GM19239 (cell line): ENCODE measurements around the gene SLC9A8.
"Not testable (repeated sequence)": the region's sequence is repeated elsewhere in the genome, so short reads cannot be mapped to it uniquely, and the experiment has no call there.

ENCODE experiments used
- DNase-seq: peaks from one replicate; pipeline ENCODE4 v3.0.0; 2011; ENCODE audit warnings: low spot score; ENCODE audit not compliant: insufficient read length
- FAIRE-seq: peaks from 2 replicates; lab custom pipeline; 2011; peaks lifted over from hg19 to GRCh38; lab: Jason Lieb, UNC

SLC9A8 gene, protein sequence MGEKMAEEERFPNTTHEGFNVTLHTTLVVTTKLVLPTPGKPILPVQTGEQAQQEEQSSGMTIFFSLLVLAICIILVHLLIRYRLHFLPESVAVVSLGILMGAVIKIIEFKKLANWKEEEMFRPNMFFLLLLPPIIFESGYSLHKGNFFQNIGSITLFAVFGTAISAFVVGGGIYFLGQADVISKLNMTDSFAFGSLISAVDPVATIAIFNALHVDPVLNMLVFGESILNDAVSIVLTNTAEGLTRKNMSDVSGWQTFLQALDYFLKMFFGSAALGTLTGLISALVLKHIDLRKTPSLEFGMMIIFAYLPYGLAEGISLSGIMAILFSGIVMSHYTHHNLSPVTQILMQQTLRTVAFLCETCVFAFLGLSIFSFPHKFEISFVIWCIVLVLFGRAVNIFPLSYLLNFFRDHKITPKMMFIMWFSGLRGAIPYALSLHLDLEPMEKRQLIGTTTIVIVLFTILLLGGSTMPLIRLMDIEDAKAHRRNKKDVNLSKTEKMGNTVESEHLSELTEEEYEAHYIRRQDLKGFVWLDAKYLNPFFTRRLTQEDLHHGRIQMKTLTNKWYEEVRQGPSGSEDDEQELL

DNA sequence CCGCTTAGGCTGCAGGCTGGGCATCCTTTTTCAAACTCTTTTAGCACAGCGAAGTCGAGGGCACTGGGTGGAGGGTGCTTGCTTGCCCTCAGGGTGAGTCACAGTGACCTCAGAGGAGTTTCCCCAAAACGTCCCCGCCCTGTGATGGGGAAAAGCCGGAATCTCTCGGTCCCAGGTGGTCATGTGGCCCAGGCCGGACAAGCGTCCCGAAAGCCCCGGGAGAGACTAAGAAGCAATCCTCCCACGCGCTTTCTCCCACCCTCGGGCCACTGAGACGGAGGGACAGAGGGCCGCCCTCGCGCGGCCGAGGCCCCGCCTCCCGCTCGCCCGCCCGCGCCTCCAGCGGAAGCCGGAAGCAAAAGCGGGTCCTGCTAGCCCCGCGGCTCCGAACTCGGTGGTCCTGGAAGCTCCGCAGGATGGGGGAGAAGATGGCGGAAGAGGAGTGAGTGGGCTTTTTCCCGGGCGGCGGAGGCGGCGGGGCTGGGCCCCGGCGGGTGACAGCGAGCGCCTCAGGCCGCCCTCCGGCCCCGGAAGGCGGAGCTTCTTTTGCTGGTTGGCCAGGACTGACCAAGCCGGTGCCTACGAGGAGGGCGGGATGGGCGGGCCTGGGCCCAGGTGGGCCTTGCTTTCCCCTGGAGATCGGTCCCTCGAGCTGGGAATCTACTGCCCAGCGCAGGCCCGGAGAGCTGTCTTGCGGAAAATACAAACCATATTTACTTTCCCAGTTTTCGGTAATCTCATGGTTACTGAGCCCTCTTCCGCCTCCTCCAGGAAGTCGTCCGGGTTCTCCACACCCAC lies at the start of gene SLC9A8:
SLC9A8 (plus strand) TSS at position 322 of the 798 bp plus-strand sequence; CDS start at position 417, 95 bp downstream.
- DNase-seq (peak; percentile 67), FAIRE-seq (peak; percentile 86)

- FAIRE-seq (no peak), DNase-seq (no peak)
Measured at GRCh38 chr20:49762940-49763766, 49.5 kb upstream of the SLC9A8 start.

- FAIRE-seq (no peak), DNase-seq (no peak)
Measured at GRCh38 chr20:49765413-49765736, 47.3 kb upstream of the SLC9A8 start.

DNA sequence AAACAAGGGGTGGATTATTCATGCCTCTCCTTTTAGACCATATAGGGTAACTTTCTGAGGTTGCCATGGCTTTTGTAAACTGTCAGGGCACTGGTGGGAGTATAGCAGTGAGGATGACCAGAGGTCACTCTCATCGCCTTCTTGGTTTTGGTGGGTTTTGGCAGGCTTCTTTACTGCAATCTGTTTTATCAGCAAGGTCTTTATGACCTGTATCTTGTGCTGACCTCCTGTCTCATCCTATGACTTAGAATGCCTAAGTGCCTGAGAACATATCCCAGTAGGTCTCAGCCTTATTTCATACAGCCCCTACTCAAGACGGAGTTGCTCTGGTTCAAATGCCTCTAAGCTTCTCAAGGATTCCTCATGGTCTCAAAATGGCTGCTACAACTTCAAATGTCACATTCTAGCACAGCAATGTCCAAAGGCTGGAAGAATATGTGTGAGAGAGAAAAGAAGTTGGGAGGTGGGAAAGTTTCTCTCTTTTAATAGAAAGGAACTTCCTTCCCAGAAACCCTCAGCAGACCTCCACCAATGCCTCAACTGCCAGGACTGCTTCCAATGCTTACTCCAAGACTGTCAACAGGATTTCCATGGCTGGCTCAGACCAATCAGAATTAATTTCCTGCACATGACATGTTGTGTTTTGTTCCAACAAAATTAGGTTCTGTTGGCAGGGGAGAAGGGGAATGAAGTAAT lies 46.6 kb upstream of the SLC9A8 start:
- no peak for FAIRE-seq

DNA sequence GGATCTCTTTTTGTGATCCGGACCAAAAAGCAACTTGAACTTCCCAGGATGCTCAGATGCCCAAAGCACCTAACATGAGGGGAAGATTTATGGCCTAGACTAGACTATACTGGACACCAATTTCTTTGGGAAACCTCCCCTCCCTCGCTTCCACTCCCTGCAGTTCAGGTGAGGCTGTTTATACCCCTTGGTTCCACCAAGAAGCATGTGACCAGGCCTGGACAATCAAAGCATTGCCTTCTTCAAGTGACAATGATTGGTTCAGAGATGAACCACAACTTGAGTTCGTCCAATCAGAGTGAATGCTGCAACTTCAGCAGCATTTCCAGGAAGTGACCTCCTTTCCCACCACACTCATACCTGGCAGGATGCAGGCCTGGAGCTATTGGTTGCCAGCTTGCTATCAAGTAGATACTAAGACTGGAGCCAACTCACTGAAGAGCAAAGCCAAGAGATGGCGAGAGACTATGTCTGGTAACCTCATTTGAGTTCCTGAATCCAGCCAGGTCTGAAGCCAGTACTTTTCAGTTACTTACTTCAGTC lies 45.6 kb upstream of the SLC9A8 start:
- DNase-seq, result no peak
- FAIRE-seq, result no peak

More for the DNA sequence above, 46.6 kb upstream of the SLC9A8 start:
- DNase-seq, result no peak

- DNase-seq (no peak), FAIRE-seq (no peak)
Measured at GRCh38 chr20:49768204-49769047, 44.2 kb upstream of the SLC9A8 start.

GRCh38 chr20:49769048-49769581 lies 43.5 kb upstream of the SLC9A8 start:
- FAIRE-seq, result no peak

DNA sequence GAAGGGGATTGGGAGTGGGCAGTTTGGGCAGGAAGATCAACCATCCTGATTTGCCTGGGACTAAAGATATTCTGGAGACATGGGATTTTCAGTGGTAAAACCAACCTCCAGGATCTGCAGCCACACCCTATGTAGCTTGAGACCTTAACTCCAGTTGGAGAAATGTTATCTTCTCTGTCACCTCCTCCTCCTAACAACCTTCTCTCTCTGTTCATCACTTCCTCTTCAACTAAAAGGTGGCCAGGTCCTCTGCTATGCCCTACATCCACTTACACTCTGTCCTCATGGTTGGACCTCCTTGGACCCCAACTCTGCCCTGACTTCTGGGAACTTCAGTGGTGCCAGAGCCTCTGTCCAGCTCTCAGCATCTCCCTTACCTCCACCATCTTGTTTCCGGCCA lies 42.0 kb upstream of the SLC9A8 start:
- no peak for DNase-seq
- FAIRE-seq, result no peak

More at GRCh38 chr20:49769048-49769581, 43.5 kb upstream of the SLC9A8 start:
- no peak for DNase-seq

DNA sequence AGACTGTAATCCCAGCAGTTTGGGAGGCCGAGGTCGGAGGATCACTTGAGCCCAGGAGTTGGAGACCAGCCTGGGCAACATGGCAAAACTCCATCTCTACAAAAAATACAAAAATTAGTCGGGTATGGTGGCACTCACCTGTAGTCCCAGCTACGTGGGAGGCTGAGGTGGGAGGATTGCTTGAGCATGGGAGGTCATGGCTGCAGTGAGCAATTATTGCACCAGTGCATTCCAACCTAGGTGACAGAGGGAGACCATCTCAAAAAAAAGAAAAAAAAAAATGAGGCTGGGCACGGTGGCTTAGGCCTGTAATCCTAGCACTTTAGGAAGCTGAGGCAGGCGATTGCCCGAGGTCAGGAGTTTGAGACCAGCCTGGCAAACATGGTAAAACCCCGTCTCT lies 38.4 kb upstream of the SLC9A8 start:
- FAIRE-seq, DNase-seq: not testable (repeated sequence)

DNA sequence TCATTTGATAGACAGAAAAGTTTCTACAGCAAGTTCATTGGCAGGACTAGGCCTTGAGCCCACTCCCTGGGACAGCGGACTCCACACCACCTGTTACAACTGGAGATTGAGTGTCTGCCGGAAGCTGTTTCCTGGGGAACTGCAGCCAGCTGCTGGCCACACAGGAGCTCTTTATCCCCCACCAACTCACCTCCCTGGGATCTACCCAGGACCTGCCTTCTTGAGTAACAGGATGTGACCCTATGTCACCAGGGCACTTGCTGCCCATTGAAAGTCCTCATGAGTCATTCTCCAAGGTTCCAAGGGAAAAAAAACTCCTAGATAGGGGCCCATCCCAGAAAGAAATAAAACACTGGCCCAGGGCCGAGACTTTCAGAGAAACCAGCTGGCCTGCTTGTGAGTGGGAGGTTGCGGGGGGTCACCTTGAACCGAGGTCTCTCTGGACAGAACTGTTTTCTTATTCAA lies 37.4 kb upstream of the SLC9A8 start:
- FAIRE-seq (no peak), DNase-seq (no peak)

- DNase-seq, result no peak
- FAIRE-seq, result no peak
Measured at GRCh38 chr20:49779972-49780371, 32.7 kb upstream of the SLC9A8 start.

DNA sequence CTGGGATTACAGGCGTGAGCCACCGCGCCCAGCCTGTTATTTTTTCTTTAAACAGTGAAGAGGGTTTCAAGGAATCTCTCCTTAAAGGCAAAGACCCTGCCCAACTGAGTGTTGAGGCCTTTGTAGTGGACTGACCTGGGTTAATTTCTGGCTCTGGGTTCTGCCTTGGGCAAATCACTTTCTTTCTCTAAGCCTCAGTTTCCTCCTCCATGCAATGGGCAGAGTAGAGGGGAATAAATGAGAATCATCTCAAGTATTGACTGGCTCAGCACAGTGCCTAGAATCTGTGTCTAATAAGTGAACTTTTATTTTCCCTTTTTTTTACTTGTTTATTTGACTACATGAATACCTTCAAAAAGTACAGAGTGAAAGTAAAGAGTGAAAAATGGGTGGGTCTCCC lies 31.0 kb upstream of the SLC9A8 start:
- no peak for FAIRE-seq
- no peak for DNase-seq

DNA sequence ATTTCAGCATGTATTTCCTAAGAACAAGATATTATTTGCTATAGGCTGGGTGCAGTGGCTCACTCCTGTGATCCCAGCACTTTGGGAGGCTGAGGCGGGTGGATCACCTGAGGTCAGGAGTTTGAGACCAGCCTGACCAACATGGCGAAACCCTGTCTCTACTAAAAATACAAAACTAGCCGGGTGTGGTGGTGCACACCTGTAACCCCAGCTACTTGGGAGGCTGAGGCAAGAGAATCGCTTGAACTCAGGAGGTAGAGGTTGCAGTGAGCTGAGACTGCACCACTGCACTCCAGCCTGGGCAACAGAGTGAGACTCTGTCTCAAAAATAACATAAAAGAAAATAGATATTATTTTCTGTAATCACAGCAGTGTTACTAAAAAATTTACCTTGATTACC lies 30.2 kb upstream of the SLC9A8 start:
- not testable (repeated sequence) for FAIRE-seq

DNA sequence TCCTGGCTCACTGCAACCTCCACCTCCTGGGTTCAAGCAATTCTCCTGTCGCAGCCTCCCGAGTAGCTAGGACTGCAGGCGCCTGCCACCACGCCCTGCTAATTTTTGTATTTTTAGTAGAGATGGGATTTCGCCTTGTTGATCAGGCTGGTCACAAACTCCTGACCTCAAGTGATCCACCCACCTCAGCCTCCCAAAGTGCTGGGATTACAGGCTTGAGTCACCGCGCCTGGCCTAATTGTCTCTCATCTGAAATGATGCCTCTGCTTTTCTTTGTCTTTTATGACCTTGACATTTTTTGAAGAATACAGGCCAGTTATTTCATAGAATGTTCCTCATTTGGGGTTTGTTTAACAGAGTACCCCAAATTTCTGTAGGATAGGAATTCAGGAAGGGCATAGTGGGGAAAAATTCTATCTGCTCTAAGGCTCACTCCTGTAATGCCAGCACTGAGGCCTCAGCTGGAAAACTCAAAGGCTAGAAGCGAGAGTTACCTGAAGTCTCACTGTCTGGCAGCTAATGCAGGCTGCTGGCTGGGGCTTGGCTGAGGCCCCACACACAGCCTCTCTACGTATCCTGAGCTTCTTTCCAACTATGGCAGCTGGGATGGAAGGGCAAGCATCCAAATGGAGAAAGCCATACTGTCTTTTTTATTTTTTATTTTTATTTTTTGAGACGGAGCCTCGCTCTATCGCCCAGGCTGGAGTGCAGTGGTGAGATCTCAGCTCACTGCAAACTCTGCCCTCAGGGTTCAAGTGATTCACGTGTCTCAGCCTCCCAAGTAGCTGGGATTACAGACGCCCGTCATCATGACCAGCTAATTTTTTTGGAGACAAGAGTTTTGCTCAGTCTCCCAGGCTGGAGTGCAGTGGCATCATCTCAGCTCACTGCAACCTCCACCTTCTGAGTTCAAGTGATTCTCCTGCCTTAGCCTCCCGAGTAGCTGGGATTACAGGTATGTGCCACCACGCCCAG lies 29.3 kb upstream of the SLC9A8 start:
- not testable (repeated sequence) for DNase-seq, FAIRE-seq

More for the DNA sequence above, 30.2 kb upstream of the SLC9A8 start:
- DNase-seq, result not testable (repeated sequence)

- DNase-seq, result no peak
- no peak for FAIRE-seq
Measured at GRCh38 chr20:49784291-49784690, 28.3 kb upstream of the SLC9A8 start.

GRCh38 chr20:49785149-49785851 lies 27.3 kb upstream of the SLC9A8 start:
- FAIRE-seq, result no peak

More at GRCh38 chr20:49785149-49785851, 27.3 kb upstream of the SLC9A8 start:
- DNase-seq, result no peak
